Subcutaneous adipose tissue (tissue), 4 donors: Measurements from ENCODE around the gene SCYGR7. TPM values are rescaled to one million over a fixed set of nuclear protein-coding genes. Genes with fewer than 3 reads are reported as not detected.

Experiments
- small RNA-seq: library from RNA; depleted of rRNA; stranded (forward); fragments of <200 nt; gene quantifications from one replicate; pipeline ENCODE3, GENCODE V24; 2016
- total RNA-seq, 4 donors: library from RNA; depleted of rRNA; stranded (reverse); fragments of >200 nt; gene quantifications; one replicate each; pipeline ENCODE4 v1.1.0, GENCODE V29; 2016

The SCYGR7 gene
- total RNA-seq, 4 donors from 2014 or later = not detected

Small RNA genes lying within 50 kb of the gene (small RNA-seq; reads per million reads assigned to genes)
- not detected for gene RNA5SP121
- gene SNRPGP8 = not detected

Other genes starting within 250 kb of the SCYGR7 start
- not detected for gene SCYGR2, start 129.4 kb upstream of the SCYGR7 start, total RNA-seq
- not detected for gene SCYGR3, start 113.5 kb upstream of the SCYGR7 start, total RNA-seq
- not detected for gene SCYGR4, start 110.8 kb upstream of the SCYGR7 start, total RNA-seq
- not detected for gene SCYGR5, start 61.5 kb upstream of the SCYGR7 start, total RNA-seq
- 100 to 1,000 TPM; 253 to 521 (median 402) TPM for gene SLC19A3, start 10.3 kb upstream of the SCYGR7 start, total RNA-seq
- gene SCYGR6, start 3.6 kb upstream of the SCYGR7 start, total RNA-seq = not detected
- not detected for gene SCYGR8, start 17.6 kb downstream of the SCYGR7 start, total RNA-seq
- 1 to 10 TPM in 1 of 4 donors, not detected in 3; 1.9 TPM for gene CCL20, start 85.5 kb downstream of the SCYGR7 start, total RNA-seq
- gene DAW1, start 143.3 kb downstream of the SCYGR7 start, total RNA-seq = under 1 TPM in 2 of 4 donors, not detected in 2; 0.22 to 0.68 TPM